ENCODE results near the gene WDR26. TPM values are rescaled to one million over a fixed set of nuclear protein-coding genes. Genes with fewer than 3 reads are reported as not detected.
A peak's percentile ranks its signal among the peaks of the same experiment; 100 is the strongest.

Gene WDR26
- total and polyA plus RNA-seq, 2 experiments from 2014 or later = 10.7 to 43.4 TPM

DNA sequence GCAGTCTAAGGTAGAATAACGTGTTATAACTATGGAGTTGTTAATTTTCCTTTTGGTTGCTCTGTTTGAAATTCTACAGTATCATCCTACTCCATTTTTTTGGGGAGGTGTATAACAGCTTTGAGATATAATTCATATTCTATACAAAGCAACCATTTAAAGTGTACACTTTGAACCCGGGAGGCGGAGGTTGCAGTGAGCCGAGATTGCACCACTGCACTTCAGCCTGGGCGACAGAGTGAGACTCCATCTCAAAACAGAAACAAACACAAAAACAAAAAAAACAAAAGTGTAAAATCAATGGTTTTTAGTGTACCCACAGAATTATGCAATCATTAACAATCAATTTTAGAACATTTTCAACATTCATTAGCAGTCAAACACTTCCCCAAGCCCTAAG lies 44.1 kb downstream of the WDR26 start:
- in situ Hi-C loops (cut with MboI) = no loop called here
- no peaks in the 10 kb centered on the region for H3K4me1 ChIP-seq (ENCODE audit: insufficient read depth)
- H3K27me3 ChIP-seq (replicated peaks; ENCODE audit: insufficient read depth) = no peaks in the 10 kb centered on the region
- H3K27ac ChIP-seq = no peak overlapping the region
- H3F3A ChIP-seq (ENCODE audit: insufficient read depth) = peaks cover 75% of the 10 kb centered on the region
- H3K9me2 ChIP-seq (ENCODE audit: insufficient read depth) = no peaks in the 10 kb centered on the region
- H3K9me3 ChIP-seq (ENCODE audit: low read depth) = no peaks in the 10 kb centered on the region
- TF ChIP-seq EZH2phosphoT487 (IDR thresholded peaks at IDR 0.05; ENCODE audit: insufficient read depth, low read depth) (no peak), EZH2 (IDR thresholded peaks at IDR 0.05; ENCODE audit: insufficient read depth, poor library complexity, severe bottlenecking) (no peak)
- peaks cover 96% of the 10 kb centered on the region for H3K36me3 ChIP-seq (ENCODE audit: low read depth)
- peaks cover 36% of the 10 kb centered on the region for H3K79me2 ChIP-seq (ENCODE audit: insufficient read depth)
- no peak overlapping the region for H3K4me3 ChIP-seq
- no peak overlapping the region for H2AFZ ChIP-seq
- DNase-seq = no peak
- H3K4me2 ChIP-seq (ENCODE audit: unreplicated experiment) = no peak overlapping the region
- no peak overlapping the region for H3K9ac ChIP-seq
- 92 to 96% methylated on average over 5 of the region's 5 CpGs for WGBS, 2 experiments (ENCODE audit: low coverage in 1 of 2, low lambda C conversion rate in 2 of 2, missing lambda C conversion rate in 2 of 2)
- no peaks in the 10 kb centered on the region for H4K20me1 ChIP-seq (ENCODE audit: insufficient read depth)

DNA sequence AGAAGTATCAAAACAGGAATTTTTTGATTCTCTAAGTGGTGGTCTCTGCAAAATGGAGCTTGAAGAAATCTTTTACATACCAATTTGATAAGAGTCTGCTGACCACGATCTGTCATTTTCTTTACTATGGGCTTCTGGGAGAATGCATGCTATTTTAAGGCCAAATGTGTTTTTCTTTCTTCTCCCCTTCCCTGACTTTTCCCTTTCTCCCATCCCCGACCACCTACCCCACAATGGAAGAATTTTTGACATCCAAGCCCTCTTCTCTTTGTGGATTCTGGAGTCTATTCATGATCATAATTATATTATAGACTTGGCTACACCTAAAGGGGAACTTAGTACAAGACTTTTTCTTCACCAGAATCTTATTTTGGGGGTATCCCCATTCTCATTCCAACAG lies 46.7 kb downstream of the WDR26 start:
- H3K9ac ChIP-seq = no peak overlapping the region; the same call in 1 of the 2 replicates
- H3K36me3 ChIP-seq (ENCODE audit: low read depth) = peaks cover 75% of the 10 kb centered on the region
- H3K9me2 ChIP-seq (ENCODE audit: insufficient read depth) = no peaks in the 10 kb centered on the region
- peak overlapping the region; percentile 20 for H3K27ac ChIP-seq
- no peak overlapping the region for H3K4me3 ChIP-seq
- H3K79me2 ChIP-seq (ENCODE audit: insufficient read depth) = peaks cover 25% of the 10 kb centered on the region
- H3K9me3 ChIP-seq (ENCODE audit: low read depth) = no peaks in the 10 kb centered on the region
- DNase-seq = no peak
- H2AFZ ChIP-seq = no peak overlapping the region
- TF ChIP-seq EZH2phosphoT487 (IDR thresholded peaks at IDR 0.05; ENCODE audit: insufficient read depth, low read depth) (no peak), EZH2 (IDR thresholded peaks at IDR 0.05; ENCODE audit: insufficient read depth, poor library complexity, severe bottlenecking) (no peak)
- peaks cover 69% of the 10 kb centered on the region for H3F3A ChIP-seq (ENCODE audit: insufficient read depth)
- no peak overlapping the region for H3K4me2 ChIP-seq (ENCODE audit: unreplicated experiment)
- H3K27me3 ChIP-seq (replicated peaks; ENCODE audit: insufficient read depth) = no peaks in the 10 kb centered on the region
- WGBS, 2 experiments (ENCODE audit: low coverage in 1 of 2, low lambda C conversion rate in 2 of 2, missing lambda C conversion rate in 2 of 2) = 46 to 73% methylated on average over 2 of the region's 2 CpGs
- in situ Hi-C loops (cut with MboI) = no loop called here
- H3K4me1 ChIP-seq (ENCODE audit: insufficient read depth) = no peaks in the 10 kb centered on the region
- no peaks in the 10 kb centered on the region for H4K20me1 ChIP-seq (ENCODE audit: insufficient read depth)

DNA sequence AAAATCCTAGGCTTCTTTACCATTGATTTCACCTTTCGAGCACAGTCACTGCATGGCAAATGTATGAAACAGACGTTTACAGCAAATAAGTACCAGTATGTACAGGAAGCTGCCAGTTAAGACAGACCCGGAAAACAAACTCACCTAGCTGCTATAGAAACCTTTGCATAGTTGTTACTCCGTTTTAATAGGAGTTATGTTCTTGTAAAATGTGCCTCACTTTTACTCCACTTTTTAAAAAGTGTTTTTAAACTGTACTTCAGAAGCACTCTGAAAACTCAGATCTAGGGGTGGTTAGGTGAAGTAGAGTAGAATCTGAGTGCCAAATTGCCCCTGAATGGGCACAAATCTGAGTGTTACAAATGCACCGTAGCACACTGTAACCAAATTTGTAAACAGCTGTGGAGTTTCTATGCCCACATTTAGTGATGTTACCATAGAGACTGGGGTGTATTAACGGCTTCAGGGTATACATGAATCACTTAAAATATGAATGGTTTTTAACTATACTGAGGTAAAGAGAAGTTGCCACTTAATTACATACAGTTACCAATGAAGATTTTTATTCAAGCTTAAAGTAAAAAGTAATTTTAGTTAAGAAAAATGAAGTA lies 47.2 kb downstream of the WDR26 start:
- peak; percentile 20 for DNase-seq
- H3K79me2 ChIP-seq (ENCODE audit: insufficient read depth) = peaks cover 25% of the 10 kb centered on the region
- H2AFZ ChIP-seq = no peak overlapping the region
- H3K4me2 ChIP-seq (ENCODE audit: unreplicated experiment) = no peak overlapping the region
- no peaks in the 10 kb centered on the region for H4K20me1 ChIP-seq (ENCODE audit: insufficient read depth)
- in situ Hi-C loops (cut with MboI) = no loop called here
- WGBS, 2 experiments (ENCODE audit: low coverage in 1 of 2, low lambda C conversion rate in 2 of 2, missing lambda C conversion rate in 2 of 2) = 65 to 68% methylated on average over 6 of the region's 6 CpGs
- TF ChIP-seq EZH2phosphoT487 (IDR thresholded peaks at IDR 0.05; ENCODE audit: insufficient read depth, low read depth) = no peak
- no peak overlapping the region for H3K4me3 ChIP-seq
- H3K9me2 ChIP-seq (ENCODE audit: insufficient read depth) = no peaks in the 10 kb centered on the region
- H3K27me3 ChIP-seq (replicated peaks; ENCODE audit: insufficient read depth) = no peaks in the 10 kb centered on the region
- H3K36me3 ChIP-seq (ENCODE audit: low read depth) = peaks cover 73% of the 10 kb centered on the region
- H3K9ac ChIP-seq = no peak overlapping the region
- H3K4me1 ChIP-seq (ENCODE audit: insufficient read depth) = no peaks in the 10 kb centered on the region
- H3F3A ChIP-seq (ENCODE audit: insufficient read depth) = peaks cover 69% of the 10 kb centered on the region
- no peaks in the 10 kb centered on the region for H3K9me3 ChIP-seq (ENCODE audit: low read depth)
- H3K27ac ChIP-seq = peak overlapping the region; percentile 20

DNA sequence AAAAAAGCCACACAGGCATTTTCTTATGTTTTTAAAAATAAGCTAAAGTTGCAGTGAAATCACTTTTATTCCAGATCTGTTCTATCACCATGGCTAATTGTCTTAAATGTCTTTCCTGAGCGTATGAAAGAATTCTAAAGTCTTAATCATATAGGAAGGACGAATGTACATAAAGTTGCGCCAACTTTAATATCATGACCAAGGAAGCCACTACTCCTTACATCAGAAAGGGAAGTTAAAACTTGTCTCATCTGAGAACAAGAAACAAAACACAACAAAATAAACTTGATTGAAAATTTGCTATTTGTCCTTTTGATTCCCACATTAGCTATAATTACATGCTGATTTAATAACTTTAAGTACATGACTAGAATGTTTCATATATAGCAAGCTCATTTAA lies 51.4 kb downstream of the WDR26 start:
- H3K9me2 ChIP-seq (ENCODE audit: insufficient read depth) = no peaks in the 10 kb centered on the region
- H2AFZ ChIP-seq = no peak overlapping the region
- H3K36me3 ChIP-seq (ENCODE audit: low read depth) = peaks cover 41% of the 10 kb centered on the region
- H4K20me1 ChIP-seq (ENCODE audit: insufficient read depth) = no peaks in the 10 kb centered on the region
- H3K27ac ChIP-seq = no peak overlapping the region
- no peak for DNase-seq
- H3K27me3 ChIP-seq (replicated peaks; ENCODE audit: insufficient read depth) = no peaks in the 10 kb centered on the region
- no peak overlapping the region for H3K4me3 ChIP-seq
- H3K4me1 ChIP-seq (ENCODE audit: insufficient read depth) = no peaks in the 10 kb centered on the region
- H3K79me2 ChIP-seq (ENCODE audit: insufficient read depth) = peaks cover 7% of the 10 kb centered on the region; the same call in 1 of the 2 replicates
- no peaks in the 10 kb centered on the region for H3K9me3 ChIP-seq (ENCODE audit: low read depth)
- TF ChIP-seq EZH2 (IDR thresholded peaks at IDR 0.05; ENCODE audit: insufficient read depth, poor library complexity, severe bottlenecking) = no peak
- TF ChIP-seq EZH2phosphoT487 (IDR thresholded peaks at IDR 0.05; ENCODE audit: insufficient read depth, low read depth) = no peak
- in situ Hi-C loops (cut with MboI) = no loop called here
- peaks cover 76% of the 10 kb centered on the region for H3F3A ChIP-seq (ENCODE audit: insufficient read depth)
- WGBS, 2 experiments (ENCODE audit: low coverage in 1 of 2, low lambda C conversion rate in 2 of 2, missing lambda C conversion rate in 2 of 2) = 97 to 98% methylated on average over 3 of the region's 3 CpGs
- H3K9ac ChIP-seq = no peak overlapping the region
- no peak overlapping the region for H3K4me2 ChIP-seq (ENCODE audit: unreplicated experiment)
